Panc1 (cell line): Measurements from ENCODE around the gene ARHGAP33. TPM values are rescaled to one million over a fixed set of nuclear protein-coding genes. Genes with fewer than 3 reads are reported as not detected.

Experiments
- ATAC-seq: fragments of 200-7000 bp; cut with Tn5 transposase; 2 replicates; pipeline ENCODE4 v1.9.1; 2020; ENCODE audit warnings: mild to moderate bottlenecking, moderate library complexity
- BruUV-seq: library from RNA; stranded (reverse); fragments of 400-500 nt; replicated peaks from 2 replicates; lab custom pipeline; 2021; lab: Mats Ljungman, UMichigan
- CTCF ChIA-PET: fragments of 300-600 bp; sonication (Branson Sonifier 250); formaldehyde crosslinking; loops from one replicate; lab custom pipeline; 2022; ENCODE audit warnings: antibody characterized with exemption; lab: Charles Lee
- POLR2A ChIA-PET: fragments of 300-600 bp; sonication (Branson Sonifier 250); formaldehyde crosslinking; loops from one replicate; lab custom pipeline; 2022; ENCODE audit warnings: antibody characterized with exemption; lab: Charles Lee
- DNase-seq: peaks from one replicate; pipeline ENCODE4 v3.0.0-alpha.2; 2010; ENCODE audit warnings: low read depth, low spot score
- H3K27ac ChIP-seq: 2 replicates; pipeline ENCODE4 v1.5.1; 2011; ENCODE audit warnings: mild to moderate bottlenecking, low read length, inconsistent platforms
- H3K27me3 ChIP-seq: fragments of 200-500 bp; sonication (Bioruptor generic); 2 replicates; pipeline ENCODE4 v1.6.0; 2014; ENCODE audit warnings: low read length, inconsistent platforms; ENCODE audit not compliant: control insufficient read depth, insufficient read depth
- H3K36me3 ChIP-seq: fragments of 200-500 bp; sonication (Bioruptor generic); 2 replicates; pipeline ENCODE4 v1.5.1; 2014; ENCODE audit warnings: inconsistent platforms, mild to moderate bottlenecking, low read length, moderate library complexity; ENCODE audit not compliant: control insufficient read depth, insufficient read depth
- H3K4me1 ChIP-seq: 2 replicates; pipeline ENCODE4 v1.5.1; 2011; ENCODE audit warnings: inconsistent platforms, mild to moderate bottlenecking, low read length, moderate library complexity; ENCODE audit not compliant: control insufficient read depth, insufficient read depth
- H3K4me3 ChIP-seq, 2 experiments: 2 replicates each; pipeline ENCODE4 v1.5.1; 2011 to 2012; ENCODE audit warnings: low read depth in 2 of 2, low read length in 2 of 2, mild to moderate bottlenecking in 2 of 2, inconsistent platforms in 1 of 2, moderate library complexity in 1 of 2
- H3K9me3 ChIP-seq: fragments of 200-500 bp; sonication (Bioruptor generic); 2 replicates; pipeline ENCODE4 v1.5.1; 2014; ENCODE audit warnings: low read depth, mild to moderate bottlenecking, inconsistent platforms, low read length, moderate library complexity; ENCODE audit not compliant: control insufficient read depth, insufficient read depth
- POLR2AphosphoS5 ChIP-seq: IDR thresholded peaks from 2 replicates; pipeline ENCODE4 v1.6.1; 2012; ENCODE audit warnings: mild to moderate bottlenecking, low read depth, low read length, moderate library complexity
- REST ChIP-seq, 2 experiments: IDR thresholded peaks; 2 replicates each; pipeline ENCODE4 v1.6.1; 2011 to 2012; ENCODE audit warnings: low read depth in 2 of 2, control low read depth in 1 of 2, low read length in 1 of 2, mild to moderate bottlenecking in 1 of 2, moderate library complexity in 1 of 2; ENCODE audit not compliant: insufficient read depth in 1 of 2
- SIN3A ChIP-seq: IDR thresholded peaks from 2 replicates; pipeline ENCODE4 v1.6.1; 2012; ENCODE audit warnings: low read depth, mild to moderate bottlenecking, low read length, moderate library complexity, borderline replicate concordance; ENCODE audit not compliant: insufficient read depth
- TCF7L2 ChIP-seq: IDR thresholded peaks from 2 replicates; pipeline ENCODE4 v1.6.1; 2011; ENCODE audit warnings: mild to moderate bottlenecking, low read depth, low read length, inconsistent platforms
- in situ Hi-C: cut with HindIII; loops from 2 replicates; pipeline ENCODE4 v1.10.0; 2016; ENCODE audit warnings: low sequenced_read_pairs, low pct_unique_long_range_greater_than_20kb
- intact Hi-C: fragments of 100-400 bp; cut with micrococcal nuclease; formaldehyde crosslinking; loops from one replicate; pipeline ENCODE4 v1.10.0; 2022; ENCODE audit not compliant: unreplicated experiment
- total RNA-seq: library from RNA; stranded (reverse); gene quantifications from one replicate; pipeline ENCODE4 v1.2.1, GENCODE V29; 2021; ENCODE audit not compliant: unreplicated experiment
- TF ChIP-seq, protein P1 (sequence below): fragments of 450-650 bp; IDR thresholded peaks from 2 replicates; pipeline ENCODE4 v1.5.1; 2017; ENCODE audit warnings: mild to moderate bottlenecking

ARHGAP33 gene
- total RNA-seq, 1 experiment from 2014 or later = 35.8 TPM

DNA sequence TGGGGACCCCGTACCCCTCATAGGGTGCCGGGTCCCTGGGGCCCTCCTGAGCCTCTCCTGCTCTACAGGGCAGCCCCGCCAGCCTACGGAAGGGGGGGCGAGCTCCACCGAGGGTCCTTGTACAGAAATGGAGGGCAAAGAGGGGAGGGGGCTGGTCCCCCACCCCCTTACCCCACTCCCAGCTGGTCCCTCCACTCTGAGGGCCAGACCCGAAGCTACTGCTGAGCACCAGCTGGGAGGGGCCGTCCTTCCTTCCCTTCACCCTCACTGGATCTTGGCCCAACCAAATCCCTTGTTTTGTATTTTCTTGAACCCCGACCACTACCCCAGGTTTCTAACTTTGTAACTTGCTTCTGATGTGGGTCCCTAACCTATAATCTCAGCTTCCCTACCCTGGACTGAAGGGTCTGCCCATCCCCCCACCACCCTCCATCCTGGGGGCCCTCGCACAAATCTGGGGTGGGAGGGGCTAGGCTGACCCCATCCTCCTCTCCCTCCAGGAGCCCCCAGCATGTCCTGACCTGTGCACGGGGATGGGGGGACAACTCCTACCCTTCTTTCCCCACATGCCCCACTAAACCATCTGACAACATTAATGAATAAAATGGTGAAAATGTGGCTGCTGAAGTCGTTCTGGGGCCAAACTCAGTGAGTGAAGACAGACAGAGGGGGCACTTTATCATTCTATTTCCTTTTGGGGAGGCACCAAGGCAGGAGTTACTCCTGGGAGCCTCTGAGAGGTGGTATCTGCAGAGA is 13.0 kb downstream of the ARHGAP33 start:
- in situ Hi-C loops = no loop called here
- ChIA-PET POLR2A (no interaction called here), CTCF (no interaction called here)
- BruUV-seq = TSS peak; percentile 66
- Histone ChIP-seq H3K4me1 (no peaks in the 10 kb centered on the region; the same call in 1 of the 2 replicates), H3K27ac (no peak overlapping the region), H3K36me3 (no peaks in the 10 kb centered on the region), H3K4me3 (no peak overlapping the region), H3K27me3 (no peaks in the 10 kb centered on the region), H3K9me3 (no peaks in the 10 kb centered on the region)
- intact Hi-C loops = no loop called here
- ATAC-seq (no peak), DNase-seq (no peak)
- TF ChIP-seq POLR2AphosphoS5 (no peak), TCF7L2 (no peak), REST (IDR thresholded peaks at IDR 0.05; ENCODE audit: insufficient read depth in 1 of 2, low read depth in 2 of 2, low read length in 1 of 2) (no peak), SIN3A (no peak)
- TF ChIP-seq, protein P1, sequence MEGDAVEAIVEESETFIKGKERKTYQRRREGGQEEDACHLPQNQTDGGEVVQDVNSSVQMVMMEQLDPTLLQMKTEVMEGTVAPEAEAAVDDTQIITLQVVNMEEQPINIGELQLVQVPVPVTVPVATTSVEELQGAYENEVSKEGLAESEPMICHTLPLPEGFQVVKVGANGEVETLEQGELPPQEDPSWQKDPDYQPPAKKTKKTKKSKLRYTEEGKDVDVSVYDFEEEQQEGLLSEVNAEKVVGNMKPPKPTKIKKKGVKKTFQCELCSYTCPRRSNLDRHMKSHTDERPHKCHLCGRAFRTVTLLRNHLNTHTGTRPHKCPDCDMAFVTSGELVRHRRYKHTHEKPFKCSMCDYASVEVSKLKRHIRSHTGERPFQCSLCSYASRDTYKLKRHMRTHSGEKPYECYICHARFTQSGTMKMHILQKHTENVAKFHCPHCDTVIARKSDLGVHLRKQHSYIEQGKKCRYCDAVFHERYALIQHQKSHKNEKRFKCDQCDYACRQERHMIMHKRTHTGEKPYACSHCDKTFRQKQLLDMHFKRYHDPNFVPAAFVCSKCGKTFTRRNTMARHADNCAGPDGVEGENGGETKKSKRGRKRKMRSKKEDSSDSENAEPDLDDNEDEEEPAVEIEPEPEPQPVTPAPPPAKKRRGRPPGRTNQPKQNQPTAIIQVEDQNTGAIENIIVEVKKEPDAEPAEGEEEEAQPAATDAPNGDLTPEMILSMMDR = no peak

GRCh38 chr19:35789195-35789977 is 14.0 kb downstream of the ARHGAP33 start:
- ATAC-seq (peak; percentile 21; the same call in 1 of the 2 replicates), DNase-seq (no peak)
- H3K36me3 ChIP-seq = no peaks in the 10 kb centered on the region
- no peaks in the 10 kb centered on the region for H3K9me3 ChIP-seq
- in situ Hi-C loops = no loop called here
- CTCF ChIA-PET = interaction anchor here (0.8 kb wide), 1 partner anchor 81 kb away, joined by 3 read pairs; no protein-coding TSS in a partner anchor
- POLR2A ChIA-PET = no interaction called here
- TF ChIP-seq, protein P1 = no peak
- TF ChIP-seq TCF7L2 = no peak
- no peak for TF ChIP-seq REST (IDR thresholded peaks at IDR 0.05; ENCODE audit: insufficient read depth in 1 of 2, low read depth in 2 of 2, low read length in 1 of 2)
- TF ChIP-seq SIN3A = no peak
- TF ChIP-seq POLR2AphosphoS5 = no peak; the same call in 1 of the 2 replicates
- H3K27ac ChIP-seq = no peak overlapping the region
- H3K4me1 ChIP-seq = no peaks in the 10 kb centered on the region; the same call in 1 of the 2 replicates
- intact Hi-C loops = no loop called here
- H3K27me3 ChIP-seq = no peaks in the 10 kb centered on the region
- H3K4me3 ChIP-seq = no peak overlapping the region
- no TSS peak for BruUV-seq
